Measurements from ENCODE around the gene PRKG1.

Gene PRKG1

DNA sequence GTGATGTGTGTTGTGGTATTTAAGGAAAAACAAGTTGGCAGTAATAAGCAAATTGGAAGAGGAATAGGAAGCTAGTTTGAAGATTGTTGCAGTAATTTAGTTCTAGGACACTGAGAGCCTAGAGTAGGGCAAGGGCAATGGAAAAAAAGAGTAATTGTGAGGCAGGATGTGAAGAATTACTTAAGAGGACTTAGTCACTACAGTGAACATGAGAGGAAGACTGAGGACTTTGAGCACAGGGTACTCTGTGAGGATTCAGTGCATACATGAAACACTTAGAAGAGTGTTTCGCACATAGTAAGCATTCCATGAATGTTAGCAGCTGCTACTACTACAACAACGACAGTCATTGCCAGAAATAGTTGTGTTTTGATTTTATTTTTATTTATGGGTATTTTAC is 1208.9 kb downstream of the PRKG1 start:
- TF ChIP-seq CTCF (IDR thresholded peaks at IDR 0.05; ENCODE audit: insufficient read depth, low read depth, low read length, missing control alignments) = no peak
- H3K4me3 ChIP-seq (ENCODE audit: low read depth, low read length) = no peak overlapping the region
- no peak for DNase-seq (ENCODE audit: low read depth)

DNA sequence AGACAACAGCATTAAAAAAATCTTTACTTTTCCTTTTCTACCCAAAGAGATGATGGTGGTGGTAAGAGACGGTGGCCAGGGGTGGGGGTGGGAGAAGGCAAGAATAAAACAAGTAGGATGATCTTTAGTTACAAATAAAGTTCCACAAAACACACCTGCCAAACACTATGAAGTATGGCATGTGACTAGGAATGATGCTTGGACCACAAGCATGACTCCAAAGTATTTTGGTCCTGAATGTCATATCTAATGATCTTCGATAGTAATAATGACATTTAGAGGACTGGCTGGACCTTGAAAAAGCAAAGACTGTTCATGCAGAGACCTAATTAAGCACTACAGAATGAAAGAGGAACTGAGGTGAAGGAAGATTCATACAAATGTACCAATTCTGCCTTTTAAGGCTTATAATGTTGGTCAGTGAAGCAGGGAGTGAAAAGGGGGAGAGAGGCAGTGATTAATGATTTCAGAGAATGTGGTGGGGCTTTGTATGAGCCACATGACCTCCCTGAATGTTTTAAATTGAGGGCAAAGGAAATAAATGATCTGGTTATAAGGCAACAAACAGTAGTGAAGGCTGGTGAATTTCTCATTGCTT is 1210.2 kb downstream of the PRKG1 start:
- TF ChIP-seq CTCF (IDR thresholded peaks at IDR 0.05; ENCODE audit: insufficient read depth, low read depth, low read length, missing control alignments) = no peak
- no peak for DNase-seq (ENCODE audit: low read depth)
- H3K4me3 ChIP-seq (ENCODE audit: low read depth, low read length) = no peak overlapping the region

DNA sequence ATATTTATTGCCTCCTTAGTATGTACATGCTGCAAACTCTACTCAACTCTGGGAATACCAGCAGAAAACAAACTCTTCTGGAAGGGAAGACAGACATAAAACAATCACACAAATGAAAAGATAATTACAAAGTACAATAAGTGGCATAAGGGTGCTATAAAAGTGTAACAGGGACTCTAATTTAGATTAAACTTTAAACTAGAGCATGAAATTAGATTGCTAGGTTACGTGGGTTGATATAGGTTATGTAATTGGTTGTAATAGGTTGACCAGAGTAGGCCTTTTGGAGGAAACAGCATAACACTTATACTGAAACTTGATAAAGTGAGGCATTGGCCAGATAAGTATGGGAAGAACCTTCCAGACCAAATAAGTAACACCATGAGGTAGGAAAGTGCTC is 1213.6 kb downstream of the PRKG1 start:
- no peak overlapping the region for H3K4me3 ChIP-seq (ENCODE audit: low read depth, low read length)
- TF ChIP-seq CTCF (IDR thresholded peaks at IDR 0.05; ENCODE audit: insufficient read depth, low read depth, low read length, missing control alignments) = no peak
- DNase-seq (ENCODE audit: low read depth) = no peak

DNA sequence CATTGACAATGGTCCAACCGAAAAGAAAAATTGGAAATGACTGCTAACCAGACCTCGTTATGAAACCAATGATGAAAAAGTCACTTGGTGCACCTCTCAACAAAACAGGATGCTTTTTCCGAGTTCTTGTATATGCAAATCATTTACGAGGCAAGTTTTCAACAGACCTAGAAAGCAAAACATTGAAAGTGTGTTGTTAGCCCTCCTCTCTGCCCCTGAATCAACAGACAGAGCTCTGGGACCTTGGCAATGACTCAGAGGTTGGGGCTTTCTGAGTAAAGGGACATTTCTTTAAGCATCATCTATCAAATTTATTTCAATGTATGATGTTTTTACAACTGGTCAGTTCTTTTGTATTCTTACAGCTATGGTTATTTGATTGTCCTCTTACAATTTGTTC is 1223.5 kb downstream of the PRKG1 start:
- no peak for TF ChIP-seq CTCF (IDR thresholded peaks at IDR 0.05; ENCODE audit: insufficient read depth, low read depth, low read length, missing control alignments)
- DNase-seq (ENCODE audit: low read depth) = no peak

GRCh38 chr10:52300599-52301277 is 1226.5 kb downstream of the PRKG1 start:
- DNase-seq (ENCODE audit: low read depth) = no peak
- no peak for TF ChIP-seq CTCF (IDR thresholded peaks at IDR 0.05; ENCODE audit: insufficient read depth, low read depth, low read length, missing control alignments)
- no peak overlapping the region for H3K4me3 ChIP-seq (ENCODE audit: low read depth, low read length)

More for the DNA sequence above, 1223.5 kb downstream of the PRKG1 start:
- H3K4me3 ChIP-seq (ENCODE audit: low read depth, low read length) = no peak overlapping the region

- peak overlapping the region; percentile 22; the same call in 1 of the 2 replicates for H3K4me3 ChIP-seq (ENCODE audit: low read depth, low read length)
- TF ChIP-seq CTCF (IDR thresholded peaks at IDR 0.05; ENCODE audit: insufficient read depth, low read depth, low read length, missing control alignments) = peak; percentile 46
- DNase-seq (ENCODE audit: low read depth) = peak; percentile 69
Observed at GRCh38 chr10:52308251-52309031, 1234.2 kb downstream of the PRKG1 start.
